H1 (cell line): ENCODE results near the gene ITM2B. TPM values are rescaled to one million over a fixed set of nuclear protein-coding genes. Genes with fewer than 3 reads are reported as not detected.

Source experiments
- CTCF ChIA-PET: fragments of 300-600 bp; sonication (Branson Sonifier 250); formaldehyde crosslinking; loops from one replicate; lab custom pipeline; 2021; ENCODE audit not compliant: partially characterized antibody; lab: Charles Lee
- POLR2A ChIA-PET: fragments of 300-600 bp; sonication (Branson Sonifier 250); formaldehyde crosslinking; loops from one replicate; lab custom pipeline; 2021; ENCODE audit warnings: inconsistent platforms; ENCODE audit not compliant: partially characterized antibody; lab: Charles Lee
- DNase-seq, 2 experiments: peaks; one replicate each; pipeline versions ENCODE4 v3.0.0 to v3.0.0-alpha.2; 2010 to 2022; ENCODE audit warnings: low spot score in 2 of 2, low read depth in 1 of 2, mixed read lengths in 1 of 2
- FAIRE-seq: peaks from 2 replicates; lab custom pipeline; 2011; peaks lifted over from hg19 to GRCh38; lab: Jason Lieb, UNC
- H2AFZ ChIP-seq: 2 replicates; pipeline ENCODE4 v1.8.1; 2012; ENCODE audit warnings: low read length, inconsistent platforms
- H2AK5ac ChIP-seq: 2 replicates; pipeline ENCODE4 v1.6.1; 2013; ENCODE audit warnings: low read depth, low read length
- H2BK120ac ChIP-seq: replicated peaks from 2 replicates; pipeline ENCODE3; 2013; ENCODE audit warnings: low read depth, low read length, inconsistent platforms
- H2BK12ac ChIP-seq: 2 replicates; pipeline ENCODE4 v1.6.1; 2013; ENCODE audit warnings: low read depth, low read length
- H2BK15ac ChIP-seq: 2 replicates; pipeline ENCODE4 v1.6.1; 2013; ENCODE audit warnings: low read length
- H2BK20ac ChIP-seq: 2 replicates; pipeline ENCODE4 v1.6.1; 2013; ENCODE audit warnings: low read length
- H2BK5ac ChIP-seq: 2 replicates; pipeline ENCODE4 v1.6.1; 2013; ENCODE audit warnings: low read depth, low read length
- H3K14ac ChIP-seq: 2 replicates; pipeline ENCODE4 v1.6.1; 2013; ENCODE audit warnings: inconsistent platforms; ENCODE audit not compliant: insufficient read length
- H3K18ac ChIP-seq: 2 replicates; pipeline ENCODE4 v1.6.1; 2013; ENCODE audit warnings: low read length; ENCODE audit errors: extremely low read depth
- H3K23ac ChIP-seq: 2 replicates; pipeline ENCODE4 v1.6.1; 2013; ENCODE audit warnings: inconsistent platforms; ENCODE audit not compliant: insufficient read length
- H3K23me2 ChIP-seq: 2 replicates; pipeline ENCODE4 v1.6.1; 2013; ENCODE audit warnings: low read depth, low read length
- H3K27ac ChIP-seq: 2 replicates; pipeline ENCODE4 v1.6.1; 2011; ENCODE audit warnings: low read depth, low read length, inconsistent platforms
- H3K27me3 ChIP-seq, 4 experiments: replicated peaks in 1 of 4; 1 replicate in 1 of 4; 2 replicates in 3 of 4; pipeline versions ENCODE4 v1.6.1 to v1.8.1; 2011 to 2013; ENCODE audit warnings: low read length in 3 of 4, mild to moderate bottlenecking in 3 of 4, inconsistent platforms in 2 of 4, mixed read lengths in 2 of 4, moderate library complexity in 1 of 4; ENCODE audit not compliant: control insufficient read depth in 3 of 4, insufficient read depth in 3 of 4; ENCODE audit errors: extremely low read depth in 1 of 4
- H3K36me3 ChIP-seq, 4 experiments: 2 replicates each; pipeline versions ENCODE4 v1.6.1 to v1.8.1; 2011 to 2013; ENCODE audit warnings: mild to moderate bottlenecking in 4 of 4, low read length in 3 of 4, moderate library complexity in 2 of 4, control low read depth in 1 of 4, inconsistent platforms in 1 of 4; ENCODE audit not compliant: insufficient read depth in 4 of 4, control insufficient read depth in 2 of 4
- H3K4ac ChIP-seq: replicated peaks from 2 replicates; pipeline ENCODE3; 2013; ENCODE audit warnings: low read length, low read depth, mixed read lengths, inconsistent platforms; ENCODE audit not compliant: insufficient read length
- H3K4me1 ChIP-seq, 4 experiments: replicated peaks in 1 of 4; 1 replicate in 1 of 4; 2 replicates in 3 of 4; pipeline versions ENCODE4 v1.6.1 to v1.8.1; 2011 to 2013; ENCODE audit warnings: low read length in 3 of 4, inconsistent platforms in 2 of 4, mixed read lengths in 1 of 4; ENCODE audit not compliant: insufficient read depth in 4 of 4, control insufficient read depth in 3 of 4
- H3K4me2 ChIP-seq, 2 experiments: 2 replicates each; pipeline versions ENCODE4 v1.6.1 to v1.8.1; 2011 to 2013; ENCODE audit warnings: low read depth in 2 of 2, low read length in 2 of 2, control low read depth in 1 of 2, inconsistent platforms in 1 of 2, mild to moderate bottlenecking in 1 of 2; ENCODE audit not compliant: insufficient read depth in 1 of 2
- H3K4me3 ChIP-seq, 4 experiments: fragments of 200-600, 300-600 bp in 1 of 4; sonication (generic), shearing (Covaris generic), sonication (Bioruptor Twin) in 1 of 4; 2 replicates each; pipeline versions ENCODE4 v1.5.1 to v1.8.1; 2011 to 2016; ENCODE audit warnings: low read length in 4 of 4, low read depth in 3 of 4, control low read depth in 2 of 4, inconsistent platforms in 2 of 4, mild to moderate bottlenecking in 2 of 4, mixed read lengths in 1 of 4, moderate library complexity in 1 of 4; ENCODE audit not compliant: insufficient read depth in 2 of 4; ENCODE audit errors: extremely low read depth in 1 of 4
- H3K56ac ChIP-seq: replicated peaks from 2 replicates; pipeline ENCODE3; 2013; ENCODE audit warnings: low read depth, mild to moderate bottlenecking, mixed read lengths, low read length, inconsistent platforms; ENCODE audit not compliant: insufficient read length
- H3K79me1 ChIP-seq: 2 replicates; pipeline ENCODE4 v1.6.1; 2013; ENCODE audit warnings: low read depth, low read length, control low read depth
- H3K79me2 ChIP-seq, 2 experiments: 2 replicates each; pipeline versions ENCODE4 v1.6.1 to v1.8.1; 2012 to 2013; ENCODE audit warnings: low read length in 2 of 2, mild to moderate bottlenecking in 2 of 2, inconsistent platforms in 1 of 2; ENCODE audit not compliant: insufficient read depth in 2 of 2, control insufficient read depth in 1 of 2
- H3K9ac ChIP-seq, 4 experiments: replicated peaks in 1 of 4; 1 replicate in 1 of 4; 2 replicates in 3 of 4; pipeline versions ENCODE4 v1.6.1 to v1.8.1; 2011 to 2013; ENCODE audit warnings: low read depth in 3 of 4, low read length in 3 of 4, control low read depth in 2 of 4, mild to moderate bottlenecking in 2 of 4, moderate library complexity in 2 of 4, inconsistent platforms in 1 of 4; ENCODE audit errors: extremely low read depth in 1 of 4
- H3K9me3 ChIP-seq, 2 experiments: 2 replicates each; pipeline versions ENCODE4 v1.6.1 to v1.8.1; 2012 to 2013; ENCODE audit warnings: mild to moderate bottlenecking in 2 of 2, moderate library complexity in 2 of 2, control low read depth in 1 of 2, inconsistent platforms in 1 of 2, low read depth in 1 of 2, low read length in 1 of 2, mixed read lengths in 1 of 2; ENCODE audit not compliant: insufficient read depth in 2 of 2
- H4K20me1 ChIP-seq, 2 experiments: replicated peaks in 1 of 2; 2 replicates each; pipeline versions ENCODE3 to v1.8.1; 2011 to 2013; ENCODE audit warnings: inconsistent platforms in 2 of 2, low read length in 2 of 2, mild to moderate bottlenecking in 1 of 2; ENCODE audit not compliant: insufficient read depth in 2 of 2, control insufficient read depth in 1 of 2
- H4K5ac ChIP-seq: 2 replicates; pipeline ENCODE4 v1.6.1; 2013; ENCODE audit warnings: low read length, low read depth, mixed read lengths, inconsistent platforms; ENCODE audit not compliant: insufficient read length
- H4K8ac ChIP-seq: 2 replicates; pipeline ENCODE4 v1.8.0; 2013; ENCODE audit warnings: mild to moderate bottlenecking, moderate library complexity, low read length, inconsistent platforms; ENCODE audit not compliant: insufficient read depth; ENCODE audit errors: extremely low read depth
- H4K91ac ChIP-seq: replicated peaks from 2 replicates; pipeline ENCODE3; 2013; ENCODE audit warnings: low read length, mixed read lengths, inconsistent platforms; ENCODE audit not compliant: insufficient read length
- BRCA1 ChIP-seq: IDR thresholded peaks from 2 replicates; pipeline ENCODE4 v1.6.1; 2012; ENCODE audit warnings: low read depth, low read length, improper control_type of control experiment
- E2F6 ChIP-seq: IDR thresholded peaks from 2 replicates; pipeline ENCODE4 v1.6.1; 2012; ENCODE audit warnings: inconsistent platforms
- GABPA ChIP-seq: IDR thresholded peaks from 2 replicates; pipeline ENCODE4 v1.6.1; 2011; ENCODE audit warnings: mild to moderate bottlenecking, low read length, moderate library complexity, borderline replicate concordance; ENCODE audit not compliant: insufficient read depth
- HDAC6 ChIP-seq: IDR thresholded peaks from one replicate; pipeline ENCODE4 v1.7.1; 2012; ENCODE audit warnings: low read depth, mild to moderate bottlenecking, inconsistent platforms, low read length, moderate library complexity
- TBP ChIP-seq: IDR thresholded peaks from 2 replicates; pipeline ENCODE4 v1.6.1; 2011; ENCODE audit warnings: low read depth, low read length, improper control_type of control experiment
- WGBS, 2 experiments: shearing (Covaris generic) in 1 of 2; methylation state at CpG; one replicate each; pipeline versions ENCODE4 v1.1.6 to v1.1.7; 2013 to 2015; ENCODE audit warnings: low lambda C conversion rate in 2 of 2, mixed read lengths in 2 of 2, inconsistent platforms in 1 of 2, low coverage in 1 of 2, missing lambda C conversion rate in 1 of 2; ENCODE audit not compliant: insufficient replicate concordance in 2 of 2, insufficient coverage in 1 of 2, insufficient read length in 1 of 2; ENCODE audit errors: extremely low coverage in 1 of 2, missing lambda C conversion rate in 1 of 2; 5-methylcytosine and 5-hydroxymethylcytosine counted together
- polyA plus RNA-seq, 7 experiments: library from polyadenylated mRNA; depleted of rRNA in 3 of 7; stranded (reverse) in 5 of 7; unstranded in 2 of 7; fragments of >200 nt in 5 of 7; fragments of 200-250 nt in 2 of 7; gene quantifications; 1 replicate in 5 of 7; 2 replicates in 1 of 7; 4 replicates in 1 of 7; pipeline versions ENCODE4 v1.2.1 to v1.2.3, GENCODE V29; 2011 to 2013; ENCODE audit warnings: missing spikeins in 2 of 7, mixed read lengths in 2 of 7
- total RNA-seq: library from RNA; stranded (reverse); fragmentation: NEBNext Ultra II Directional; extraction: Animal tissue kit (Norgen Biotek cat#: 25700); gene quantifications from 2 replicates; pipeline ENCODE4 v1.2.1, GENCODE V29; 2021

Gene ITM2B
- total and polyA plus RNA-seq, 2 of the 8 experiments (the other 6 are each of a cell fraction or from before 2014, with no cell fraction given), result 132 to 184 TPM

GRCh38 chr13:48186722-48187121, 46.3 kb upstream of the ITM2B start:
- Histone ChIP-seq H4K20me1 (no peaks in the 10 kb centered on the region), H2BK15ac (no peak overlapping the region), H2BK20ac (no peak overlapping the region), H3K4ac (no peak overlapping the region), H3K4me2 (no peak overlapping the region), H4K8ac (no peak overlapping the region), H3K9ac (no peak overlapping the region), H4K91ac (no peak overlapping the region), H3K9me3 (no peaks in the 10 kb centered on the region), H4K5ac (no peak overlapping the region), H3K4me1 (peaks cover 0 to 5% (median under 1%) of the 10 kb centered on the region in 4 experiments; a peak in 2 of 7 replicates), H3K56ac (no peak overlapping the region), H3K18ac (no peak overlapping the region), H3K14ac (no peak overlapping the region), H3K27ac (no peak overlapping the region), H2AK5ac (no peak overlapping the region), H3K23ac (no peak overlapping the region), H3K27me3 (no peaks in the 10 kb centered on the region), H2AFZ (no peak overlapping the region), H3K23me2 (no peaks in the 10 kb centered on the region), H3K4me3 (no peak overlapping the region), H2BK120ac (no peak overlapping the region), H3K79me1 (no peaks in the 10 kb centered on the region), H2BK12ac (no peak overlapping the region), H2BK5ac (no peak overlapping the region), H3K79me2 (no peaks in the 10 kb centered on the region), H3K36me3 (no peaks in the 10 kb centered on the region)
- 93% methylated on average over 1 of the region's 1 CpG; no CpG with 5 or more reads in 1 of the 2 experiments for WGBS, 2 experiments
- FAIRE-seq, result no peak
- CTCF ChIA-PET, result no interaction called here
- POLR2A ChIA-PET, result no interaction called here
- DNase-seq, result no peak
- no peak for TF ChIP-seq E2F6
- no peak for TF ChIP-seq HDAC6
- no peak for TF ChIP-seq GABPA
- TF ChIP-seq TBP, result no peak
- no peak for TF ChIP-seq BRCA1
